Vagina (tissue), 2 donors: ENCODE measurements around the gene USP54. TPM values are rescaled to one million over a fixed set of nuclear protein-coding genes. Genes with fewer than 3 reads are reported as not detected.
A peak's percentile ranks its signal among the peaks of the same experiment; 100 is the strongest.

Experiments
- DNase-seq, 2 donors: peaks; one replicate each; pipeline ENCODE4 v3.0.0-alpha.2; 2017; ENCODE audit errors: extremely low spot score in 2 of 2
- H3K27ac ChIP-seq: fragments of 200-600 bp; sonication (generic); one replicate; pipeline ENCODE4 v1.5.1; 2019
- H3K27me3 ChIP-seq: fragments of 200-600 bp; sonication (generic); one replicate; pipeline ENCODE4 v1.5.1; 2019
- H3K36me3 ChIP-seq, 2 donors: fragments of 200-600 bp; sonication (generic); one replicate each; pipeline ENCODE4 v1.5.1; 2017 to 2019
- H3K4me1 ChIP-seq: fragments of 200-600 bp; sonication (generic); one replicate; pipeline ENCODE4 v1.5.1; 2019
- H3K4me3 ChIP-seq, 2 donors: fragments of 200-600 bp; sonication (generic); 1 replicate in 1 of 2; 2 replicates in 1 of 2; pipeline ENCODE4 v1.5.1; 2016 to 2019
- H3K9me3 ChIP-seq: fragments of 200-600 bp; sonication (generic); one replicate; pipeline ENCODE4 v1.5.1; 2019
- POLR2A ChIP-seq, 2 donors: fragments of 450-650 bp; IDR thresholded peaks; one replicate each; pipeline ENCODE4 v1.6.1; 2017; ENCODE audit warnings: antibody characterized with exemption in 2 of 2, mild to moderate bottlenecking in 2 of 2, moderate library complexity in 2 of 2
- POLR2AphosphoS5 ChIP-seq, 2 donors: sonication (generic); formaldehyde crosslinking; IDR thresholded peaks; one replicate each; pipeline ENCODE4 v1.9.0; 2017; ENCODE audit warnings: antibody characterized with exemption in 2 of 2, mild to moderate bottlenecking in 2 of 2, low read depth in 1 of 2; ENCODE audit not compliant: insufficient read depth in 1 of 2
- intact Hi-C: fragments of 100-400 bp; cut with DNase I; formaldehyde crosslinking; loops from one replicate; pipeline ENCODE4 v1.15.1; 2023
- total RNA-seq: library from RNA; depleted of rRNA; stranded (reverse); fragments of >200 nt; gene quantifications from one replicate; pipeline ENCODE4 v1.2.3, GENCODE V29; 2016
- TF ChIP-seq, protein P1 (sequence below), 3 experiments: fragments of 450-650 bp in 2 of 3; fragments of 200-600 bp in 1 of 3; sonication (generic) in 1 of 3; IDR thresholded peaks; one replicate each; pipeline ENCODE4 v1.5.1; 2017 to 2019; ENCODE audit warnings: antibody characterized with exemption in 3 of 3, mild to moderate bottlenecking in 2 of 3, moderate library complexity in 2 of 3

USP54 gene
- total RNA-seq, 1 donor from 2014 or later: 27.7 TPM

DNA sequence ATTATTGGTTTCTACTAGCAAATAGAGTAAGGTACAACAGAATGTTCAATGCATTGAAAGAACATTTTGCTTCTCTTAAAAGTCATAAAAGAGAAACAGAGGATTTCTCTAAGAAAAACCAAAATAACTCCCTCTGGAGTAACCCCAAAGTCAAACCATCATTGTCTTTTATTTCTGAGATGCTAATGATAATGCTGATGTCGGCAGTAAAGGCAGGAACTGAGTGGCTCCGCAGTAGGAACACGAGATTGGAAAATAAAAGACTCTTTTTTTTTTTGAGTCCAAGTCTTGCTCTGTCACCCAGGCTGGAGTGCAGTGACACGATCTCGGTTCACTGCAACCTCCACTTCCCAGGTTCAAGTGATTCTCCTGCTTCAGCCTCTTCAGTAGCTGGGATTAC lies 2.7 kb upstream of the USP54 start:
- Histone ChIP-seq H3K27ac (no peak overlapping the region), H3K4me3 (no peak overlapping the region), H3K9me3 (no peaks in the 10 kb centered on the region), H3K27me3 (no peaks in the 10 kb centered on the region), H3K4me1 (peaks cover 19% of the 10 kb centered on the region), H3K36me3 (no peaks in the 10 kb centered on the region)
- DNase-seq: no peak
- TF ChIP-seq POLR2A (IDR thresholded peaks at IDR 0.05) (no peak), POLR2AphosphoS5 (IDR thresholded peaks at IDR 0.05; ENCODE audit: insufficient read depth in 1 of 2, low read depth in 1 of 2) (no peak)
- TF ChIP-seq, protein P1, sequence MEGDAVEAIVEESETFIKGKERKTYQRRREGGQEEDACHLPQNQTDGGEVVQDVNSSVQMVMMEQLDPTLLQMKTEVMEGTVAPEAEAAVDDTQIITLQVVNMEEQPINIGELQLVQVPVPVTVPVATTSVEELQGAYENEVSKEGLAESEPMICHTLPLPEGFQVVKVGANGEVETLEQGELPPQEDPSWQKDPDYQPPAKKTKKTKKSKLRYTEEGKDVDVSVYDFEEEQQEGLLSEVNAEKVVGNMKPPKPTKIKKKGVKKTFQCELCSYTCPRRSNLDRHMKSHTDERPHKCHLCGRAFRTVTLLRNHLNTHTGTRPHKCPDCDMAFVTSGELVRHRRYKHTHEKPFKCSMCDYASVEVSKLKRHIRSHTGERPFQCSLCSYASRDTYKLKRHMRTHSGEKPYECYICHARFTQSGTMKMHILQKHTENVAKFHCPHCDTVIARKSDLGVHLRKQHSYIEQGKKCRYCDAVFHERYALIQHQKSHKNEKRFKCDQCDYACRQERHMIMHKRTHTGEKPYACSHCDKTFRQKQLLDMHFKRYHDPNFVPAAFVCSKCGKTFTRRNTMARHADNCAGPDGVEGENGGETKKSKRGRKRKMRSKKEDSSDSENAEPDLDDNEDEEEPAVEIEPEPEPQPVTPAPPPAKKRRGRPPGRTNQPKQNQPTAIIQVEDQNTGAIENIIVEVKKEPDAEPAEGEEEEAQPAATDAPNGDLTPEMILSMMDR (IDR thresholded peaks at IDR 0.05): no peak
- intact Hi-C loops: no loop called here

DNA sequence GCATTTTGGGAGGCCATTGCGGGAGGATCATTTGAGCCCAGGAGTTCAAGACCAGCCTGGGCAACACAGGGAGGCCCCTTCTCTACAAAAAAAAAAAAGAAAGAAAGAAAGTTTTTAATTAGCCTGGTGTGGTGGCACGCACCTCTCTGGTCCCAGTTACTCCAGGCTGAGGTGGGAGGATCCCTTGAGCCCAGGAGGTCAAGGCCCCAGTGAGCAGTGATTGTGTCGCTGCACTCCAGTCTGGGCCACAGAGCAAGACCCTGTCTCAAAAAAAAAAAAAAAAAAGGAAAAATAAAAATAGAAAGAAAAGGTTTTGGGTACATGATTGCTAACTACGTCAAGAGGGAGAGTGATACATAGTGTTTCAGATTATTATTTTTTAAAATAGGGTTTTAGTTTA lies 2.0 kb upstream of the USP54 start:
- intact Hi-C loops: no loop called here
- Histone ChIP-seq H3K4me3 (no peak overlapping the region), H3K27ac (peak overlapping the region; percentile 78), H3K9me3 (no peaks in the 10 kb centered on the region), H3K27me3 (no peaks in the 10 kb centered on the region), H3K4me1 (peaks cover 19% of the 10 kb centered on the region), H3K36me3 (no peaks in the 10 kb centered on the region)
- no peak for DNase-seq
- TF ChIP-seq POLR2A (IDR thresholded peaks at IDR 0.05) (no peak), POLR2AphosphoS5 (IDR thresholded peaks at IDR 0.05; ENCODE audit: insufficient read depth in 1 of 2, low read depth in 1 of 2) (no peak)
- TF ChIP-seq, protein P1 (IDR thresholded peaks at IDR 0.05): no peak

DNA sequence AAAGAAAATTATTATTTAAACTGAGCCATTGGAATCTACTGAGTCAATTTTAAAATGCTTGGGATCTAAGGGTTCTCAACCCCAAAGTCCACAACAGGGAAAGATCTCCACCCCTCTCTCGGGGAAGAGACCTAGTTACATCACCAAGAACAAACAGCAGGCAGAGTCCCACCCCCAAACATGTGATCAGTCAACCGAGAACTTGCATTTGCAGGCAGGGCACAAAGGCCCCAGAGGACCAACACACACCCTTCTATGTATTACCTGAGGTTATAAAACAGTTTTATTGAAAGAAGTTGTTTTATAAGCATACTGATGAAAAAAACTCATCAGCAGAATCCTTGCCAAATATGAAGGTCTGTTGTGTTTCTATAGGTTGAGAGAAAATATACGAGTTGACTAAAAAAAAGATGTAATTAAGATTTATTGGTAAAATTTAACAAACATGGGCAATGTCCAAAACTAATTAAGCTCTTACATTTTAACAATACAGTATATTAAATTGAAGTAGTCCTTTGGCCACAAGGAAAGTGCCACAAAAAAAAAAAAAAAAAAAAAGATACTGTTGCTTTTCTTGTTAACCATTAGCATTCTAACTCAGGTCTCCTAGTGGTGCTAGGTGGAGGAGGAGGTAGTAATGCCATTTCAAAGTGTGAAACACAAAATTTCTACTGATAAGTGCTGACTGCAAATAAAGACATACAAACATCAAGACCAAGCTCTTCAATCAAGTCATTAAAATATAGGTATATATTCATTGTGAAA lies 975 bp upstream of the USP54 start:
- Histone ChIP-seq H3K9me3 (no peaks in the 10 kb centered on the region), H3K27ac (peak overlapping the region; percentile 78), H3K4me3 (no peak overlapping the region), H3K27me3 (no peaks in the 10 kb centered on the region), H3K4me1 (peaks cover 23% of the 10 kb centered on the region), H3K36me3 (no peaks in the 10 kb centered on the region)
- intact Hi-C loops: no loop called here
- DNase-seq: no peak
- TF ChIP-seq, protein P1 (IDR thresholded peaks at IDR 0.05): no peak
- peak in 1 of 2 donors; percentile 79 for TF ChIP-seq POLR2AphosphoS5 (IDR thresholded peaks at IDR 0.05; ENCODE audit: insufficient read depth in 1 of 2, low read depth in 1 of 2)

DNA sequence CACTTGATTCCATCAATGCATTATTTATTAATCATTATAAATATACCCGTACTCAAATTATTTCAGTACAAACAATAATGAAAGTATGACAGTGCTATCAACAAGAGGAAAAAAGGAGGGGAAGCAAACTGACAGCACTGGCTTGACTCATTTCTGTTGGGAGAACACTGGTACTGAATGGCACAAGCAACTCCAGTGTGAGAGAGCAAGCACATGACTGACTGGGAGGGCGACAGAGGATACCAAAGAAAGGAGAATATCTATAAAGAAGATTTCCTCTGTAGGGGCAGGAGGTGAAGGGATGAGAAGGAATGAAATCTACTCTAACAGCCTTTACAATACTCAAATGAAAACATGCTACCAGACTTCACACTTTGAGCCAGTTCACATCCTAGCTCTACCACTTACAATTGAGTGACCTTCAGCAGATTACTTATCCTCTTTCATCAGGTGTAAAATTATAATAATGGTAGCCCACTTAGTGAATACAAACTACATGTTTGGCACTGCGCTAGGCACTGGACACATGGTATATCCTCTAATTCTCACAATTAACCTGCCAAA lies 1.5 kb downstream of the USP54 start:
- H3K36me3 ChIP-seq: no peaks in the 10 kb centered on the region
- intact Hi-C loops: no loop called here
- no peak for DNase-seq
- H3K27me3 ChIP-seq: no peaks in the 10 kb centered on the region
- no peak overlapping the region for H3K4me3 ChIP-seq
- no peak overlapping the region for H3K27ac ChIP-seq
- peaks cover 44% of the 10 kb centered on the region for H3K4me1 ChIP-seq
- no peaks in the 10 kb centered on the region for H3K9me3 ChIP-seq
- TF ChIP-seq, protein P1 (IDR thresholded peaks at IDR 0.05): no peak
- TF ChIP-seq POLR2A (IDR thresholded peaks at IDR 0.05): no peak
- TF ChIP-seq POLR2AphosphoS5 (IDR thresholded peaks at IDR 0.05; ENCODE audit: insufficient read depth in 1 of 2, low read depth in 1 of 2): no peak

DNA sequence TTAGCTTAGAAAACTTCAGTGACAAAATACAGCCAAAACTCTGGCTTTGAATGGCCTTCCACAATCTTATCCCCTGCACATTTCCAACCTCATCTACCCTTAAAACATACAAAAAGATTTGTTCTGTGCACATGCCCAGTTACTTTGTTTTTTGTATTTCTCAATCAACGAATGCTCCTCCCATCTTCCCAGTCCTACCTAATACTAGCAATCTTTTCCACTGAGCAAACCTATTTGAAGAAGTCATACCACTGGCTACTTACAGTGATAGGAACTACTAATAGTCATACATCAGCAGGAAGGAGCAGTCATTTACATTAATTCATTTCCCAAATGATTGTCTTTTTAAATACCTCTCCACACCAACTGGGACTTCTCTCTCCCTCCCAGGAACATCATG lies 2.5 kb downstream of the USP54 start:
- TF ChIP-seq, protein P1 (IDR thresholded peaks at IDR 0.05): no peak
- no peak for TF ChIP-seq POLR2A (IDR thresholded peaks at IDR 0.05)
- TF ChIP-seq POLR2AphosphoS5 (IDR thresholded peaks at IDR 0.05; ENCODE audit: insufficient read depth in 1 of 2, low read depth in 1 of 2): no peak
- DNase-seq: no peak
- intact Hi-C loops: no loop called here
- Histone ChIP-seq H3K27me3 (no peaks in the 10 kb centered on the region), H3K9me3 (no peaks in the 10 kb centered on the region), H3K4me3 (no peak overlapping the region), H3K36me3 (no peaks in the 10 kb centered on the region), H3K27ac (no peak overlapping the region), H3K4me1 (peaks cover 44% of the 10 kb centered on the region)
